HepG2 (cell line): ENCODE results near the gene PEAK3. TPM values are rescaled to one million over a fixed set of nuclear protein-coding genes. Genes with fewer than 3 reads are reported as not detected.
A peak's percentile ranks its signal among the peaks of the same experiment; 100 is the strongest.

ENCODE experiments used
- FOXO4 ChIP-seq: sonication (generic); formaldehyde crosslinking; conservative IDR thresholded peaks from 2 replicates; pipeline ENCODE4 v1.8.1; 2023; ENCODE audit warnings: missing genetic modification reagents
- GABPA ChIP-seq, 2 experiments: IDR thresholded peaks; 2 replicates each; pipeline ENCODE4 v1.6.1; 2011 to 2016; ENCODE audit warnings: low read depth in 2 of 2, low read length in 1 of 2, missing biosample characterization in 1 of 2, missing genetic modification characterization in 1 of 2
- JARID2 ChIP-seq: sonication (generic); formaldehyde crosslinking; IDR thresholded peaks from 2 replicates; pipeline ENCODE4 v1.8.1; 2023; ENCODE audit warnings: missing genetic modification reagents, inconsistent platforms; ENCODE audit not compliant: insufficient replicate concordance
- MED1 ChIP-seq: sonication (generic); formaldehyde crosslinking; IDR thresholded peaks from 2 replicates; pipeline ENCODE4 v1.4.0; 2020; ENCODE audit warnings: missing genetic modification reagents
- MTF1 ChIP-seq: sonication (generic); formaldehyde crosslinking; IDR thresholded peaks from 2 replicates; pipeline ENCODE4 v1.5.0; 2020; ENCODE audit warnings: missing genetic modification reagents
- PAF1 ChIP-seq: IDR thresholded peaks from 2 replicates; pipeline ENCODE4 v1.6.1; 2016; ENCODE audit warnings: missing genetic modification reagents, missing compliant biosample characterization
- SNAPC5 ChIP-seq: sonication (generic); formaldehyde crosslinking; IDR thresholded peaks from 2 replicates; pipeline ENCODE4 v1.8.1; 2023; ENCODE audit warnings: mild to moderate bottlenecking, missing genetic modification reagents, borderline replicate concordance
- TBX2 ChIP-seq: sonication (generic); formaldehyde crosslinking; IDR thresholded peaks from 2 replicates; pipeline ENCODE4 v1.5.0; 2020; ENCODE audit warnings: missing genetic modification reagents, mild to moderate bottlenecking, borderline replicate concordance
- ZBTB20 ChIP-seq: sonication (generic); formaldehyde crosslinking; IDR thresholded peaks from 2 replicates; pipeline ENCODE4 v1.8.1; 2023; ENCODE audit warnings: missing genetic modification reagents, low read depth, mild to moderate bottlenecking, borderline replicate concordance
- ZBTB26 ChIP-seq: IDR thresholded peaks from 2 replicates; pipeline ENCODE4 v1.6.1; 2016; ENCODE audit warnings: missing compliant biosample characterization, missing genetic modification reagents, borderline replicate concordance
- ZBTB3 ChIP-seq: sonication (generic); formaldehyde crosslinking; IDR thresholded peaks from 2 replicates; pipeline ENCODE4 v1.4.0; 2020; ENCODE audit warnings: low read depth, mild to moderate bottlenecking, moderate library complexity, missing genetic modification reagents, borderline replicate concordance
- ZBTB8A ChIP-seq: sonication (generic); formaldehyde crosslinking; IDR thresholded peaks from 2 replicates; pipeline ENCODE4 v1.4.0; 2020; ENCODE audit warnings: mild to moderate bottlenecking, low read depth, missing genetic modification reagents, borderline replicate concordance
- ZIK1 ChIP-seq: sonication (generic); formaldehyde crosslinking; IDR thresholded peaks from 2 replicates; pipeline ENCODE4 v1.5.0; 2020; ENCODE audit warnings: mild to moderate bottlenecking, low read depth, missing genetic modification reagents, borderline replicate concordance
- ZNF143 ChIP-seq: sonication (generic); formaldehyde crosslinking; IDR thresholded peaks from 2 replicates; pipeline ENCODE4 v1.4.0; 2020; ENCODE audit warnings: missing genetic modification reagents
- ZNF18 ChIP-seq: sonication (generic); formaldehyde crosslinking; IDR thresholded peaks from 2 replicates; pipeline ENCODE4 v1.8.0; 2022; ENCODE audit warnings: mild to moderate bottlenecking, missing genetic modification reagents; ENCODE audit not compliant: insufficient replicate concordance
- ZNF496 ChIP-seq: sonication (generic); formaldehyde crosslinking; IDR thresholded peaks from 2 replicates; pipeline ENCODE4 v1.8.1; 2023; ENCODE audit warnings: mild to moderate bottlenecking, moderate library complexity, missing genetic modification reagents; ENCODE audit not compliant: insufficient replicate concordance
- ZNF547 ChIP-seq: sonication (generic); formaldehyde crosslinking; IDR thresholded peaks from 2 replicates; pipeline ENCODE4 v1.5.1; 2020; ENCODE audit warnings: mild to moderate bottlenecking, missing genetic modification reagents
- ZNF7 ChIP-seq: IDR thresholded peaks from 2 replicates; pipeline ENCODE4 v1.6.1; 2016; ENCODE audit warnings: missing biosample characterization, missing genetic modification reagents
- ZNF761 ChIP-seq: sonication (generic); formaldehyde crosslinking; conservative IDR thresholded peaks from 2 replicates; pipeline ENCODE4 v1.4.0; 2020; ENCODE audit warnings: mild to moderate bottlenecking, missing genetic modification reagents
- ZNF800 ChIP-seq: sonication (generic); formaldehyde crosslinking; IDR thresholded peaks from 2 replicates; pipeline ENCODE4 v1.4.0; 2020; ENCODE audit warnings: missing genetic modification reagents
- ZSCAN29 ChIP-seq: sonication (generic); formaldehyde crosslinking; conservative IDR thresholded peaks from 2 replicates; pipeline ENCODE4 v1.4.0; 2020; ENCODE audit warnings: mild to moderate bottlenecking, missing genetic modification reagents
- polyA plus RNA-seq, 8 experiments: library from polyadenylated mRNA; depleted of rRNA in 3 of 8; stranded (reverse) in 7 of 8; unstranded in 1 of 8; fragments of >200 nt; fragmentation: Illumina TruSeq in 4 of 8; extraction: Trizol in 4 of 8; gene quantifications; 2 replicates each; pipeline versions ENCODE4 v1.2.1 to v1.2.3, GENCODE V29; 2011 to 2016; ENCODE audit warnings: low read depth in 4 of 8, missing spikeins in 1 of 8, mixed read lengths in 1 of 8; ENCODE audit not compliant: insufficient read depth in 1 of 8
- total RNA-seq, 5 experiments: library from RNA; depleted of rRNA; stranded (reverse); fragments of >200 nt; fragmentation: Illumina TruSeq; extraction: Trizol; gene quantifications; 2 replicates each; pipeline ENCODE4 v1.2.3, GENCODE V29; 2016; ENCODE audit warnings: low read depth in 1 of 5

Gene PEAK3
- total and polyA plus RNA-seq, 2 of the 13 experiments (the other 11 are each of a cell fraction or from before 2014, with no cell fraction given): not detected

GRCh38 chr19:2266183-2266993, 15.6 kb downstream of the PEAK3 start (continued):
- no peak for TF ChIP-seq FOXO4
- TF ChIP-seq ZNF143: no peak
- TF ChIP-seq ZNF18 (CRISPR knock-in tag): peak; percentile 53
- TF ChIP-seq PAF1 (CRISPR knock-in tag): no peak
- TF ChIP-seq ZIK1 (CRISPR knock-in tag): no peak
- TF ChIP-seq ZBTB8A (CRISPR knock-in tag): no peak
- TF ChIP-seq ZNF761 (CRISPR knock-in tag): no peak
- no peak for TF ChIP-seq ZNF800 (CRISPR knock-in tag)
- no peak for TF ChIP-seq ZNF496 (CRISPR knock-in tag)
- TF ChIP-seq GABPA (IDR thresholded peaks at IDR 0.05; ENCODE audit: low read depth, low read length): no peak
- TF ChIP-seq GABPA (CRISPR knock-in tag; IDR thresholded peaks at IDR 0.05; ENCODE audit: low read depth): peak; percentile 32; the same call in 1 of the 2 replicates
- TF ChIP-seq ZNF547 (CRISPR knock-in tag): no peak
- no peak for TF ChIP-seq ZBTB3 (CRISPR knock-in tag)
- no peak for TF ChIP-seq MED1 (CRISPR knock-in tag)
- no peak for TF ChIP-seq ZSCAN29
- TF ChIP-seq MTF1 (CRISPR knock-in tag): no peak
- TF ChIP-seq ZBTB20 (CRISPR knock-in tag): no peak
- TF ChIP-seq ZNF7 (CRISPR knock-in tag): no peak
- TF ChIP-seq ZBTB26 (CRISPR knock-in tag): no peak
- TF ChIP-seq SNAPC5 (CRISPR knock-in tag): no peak
- no peak for TF ChIP-seq JARID2 (CRISPR knock-in tag)
- no peak for TF ChIP-seq TBX2 (CRISPR knock-in tag)
